NCI-H526 (cell line): ENCODE measurements around the gene RAB40C.
A peak's percentile ranks its signal among the peaks of the same experiment; 100 is the strongest.

Experiments
- DNase-seq, 2 experiments: peaks; one replicate each; lab custom pipeline; 2025; lab: John Stamatoyannopoulos, UW

Gene RAB40C

DNA sequence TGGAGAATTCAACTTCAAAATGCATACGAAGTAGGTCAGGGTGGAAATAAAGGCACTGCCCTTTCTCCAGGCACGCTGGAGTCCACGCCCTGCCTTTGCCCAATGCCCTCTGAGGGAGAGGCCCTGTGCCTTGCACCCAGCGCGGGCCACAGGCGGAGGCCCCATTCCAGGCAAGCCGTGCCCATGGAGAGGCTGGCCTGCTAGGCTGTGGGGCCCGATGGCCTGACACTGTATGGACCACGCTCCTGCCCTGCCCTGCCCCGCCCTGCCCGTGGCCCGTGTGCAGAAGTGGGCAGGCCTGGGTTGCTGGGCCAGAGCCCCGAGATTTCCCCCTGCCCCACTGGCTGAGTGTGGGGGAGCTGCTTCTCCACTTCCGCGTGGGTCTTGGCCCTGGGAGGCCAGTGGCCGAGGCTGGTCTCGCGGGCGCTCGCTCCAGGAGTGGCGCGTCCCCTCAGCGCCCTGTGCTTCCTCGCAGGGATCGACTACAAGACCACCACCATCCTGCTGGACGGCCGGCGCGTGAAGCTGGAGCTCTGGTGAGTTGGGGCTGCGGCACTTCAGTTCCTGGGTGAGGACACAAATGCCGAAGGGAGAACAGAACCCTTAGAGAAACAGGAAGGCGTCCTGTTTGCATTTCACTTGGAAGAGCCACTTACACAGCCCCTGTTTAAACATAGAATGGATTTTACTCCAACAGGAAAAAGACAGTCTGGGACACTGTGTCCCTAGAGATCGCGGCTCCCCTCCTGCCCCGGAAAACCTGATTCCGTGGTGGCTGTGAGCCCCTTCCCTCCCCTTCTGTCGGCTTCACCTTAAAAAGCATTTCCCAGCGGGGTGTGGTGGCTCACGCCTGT is 27.1 kb downstream of the RAB40C start:
- no peak for DNase-seq

DNA sequence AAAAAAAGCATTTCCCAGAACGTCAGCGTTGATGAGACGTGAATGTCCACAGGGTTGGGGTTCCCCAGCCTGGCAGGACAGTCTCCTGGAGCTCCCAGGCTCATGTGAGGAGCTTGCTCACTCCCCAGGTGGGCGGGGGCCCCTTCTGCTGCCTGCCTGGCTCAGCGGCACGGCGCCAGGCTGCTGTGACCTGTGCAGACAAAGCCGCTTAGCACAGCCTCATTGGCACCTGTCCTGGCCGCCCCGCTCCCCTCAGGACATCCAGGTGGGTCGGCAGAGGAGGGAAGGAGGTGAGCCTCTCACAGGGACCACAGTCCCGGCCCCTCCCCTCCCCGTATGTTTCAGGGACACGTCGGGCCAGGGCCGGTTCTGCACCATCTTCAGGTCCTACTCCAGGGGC is 28.0 kb downstream of the RAB40C start:
- DNase-seq = no peak

DNA sequence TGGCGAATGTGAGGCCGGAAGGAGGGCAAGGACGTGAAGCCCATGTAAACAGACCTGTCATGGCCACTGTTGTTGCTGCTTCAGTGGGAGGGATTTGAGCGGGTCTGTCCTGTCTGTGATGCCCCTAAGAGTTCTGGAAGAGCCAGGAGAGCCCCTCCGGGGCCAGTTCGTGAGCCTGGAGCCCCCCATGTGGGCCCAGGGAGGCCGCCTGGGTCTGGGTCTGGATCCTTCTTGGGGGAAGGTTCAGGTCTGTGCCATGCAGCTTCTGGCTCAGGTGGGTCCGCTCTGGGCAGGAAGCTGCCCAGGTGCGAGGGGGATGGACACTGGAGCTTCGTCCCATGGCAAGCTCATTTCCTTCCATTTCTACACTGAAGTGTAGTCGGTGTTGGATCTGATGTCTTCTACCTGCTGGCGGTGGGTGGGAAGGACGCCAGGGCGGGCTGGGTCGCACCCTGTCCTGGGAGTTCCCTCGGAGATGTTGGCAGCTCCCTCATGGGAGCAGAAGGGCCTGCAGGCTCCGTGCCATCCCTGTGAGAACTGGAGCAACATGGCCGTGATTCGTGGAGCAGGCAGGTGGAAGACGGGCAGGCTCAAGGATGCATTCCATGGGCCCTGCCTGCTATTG is 29.7 kb downstream of the RAB40C start:
- no peak for DNase-seq

DNA sequence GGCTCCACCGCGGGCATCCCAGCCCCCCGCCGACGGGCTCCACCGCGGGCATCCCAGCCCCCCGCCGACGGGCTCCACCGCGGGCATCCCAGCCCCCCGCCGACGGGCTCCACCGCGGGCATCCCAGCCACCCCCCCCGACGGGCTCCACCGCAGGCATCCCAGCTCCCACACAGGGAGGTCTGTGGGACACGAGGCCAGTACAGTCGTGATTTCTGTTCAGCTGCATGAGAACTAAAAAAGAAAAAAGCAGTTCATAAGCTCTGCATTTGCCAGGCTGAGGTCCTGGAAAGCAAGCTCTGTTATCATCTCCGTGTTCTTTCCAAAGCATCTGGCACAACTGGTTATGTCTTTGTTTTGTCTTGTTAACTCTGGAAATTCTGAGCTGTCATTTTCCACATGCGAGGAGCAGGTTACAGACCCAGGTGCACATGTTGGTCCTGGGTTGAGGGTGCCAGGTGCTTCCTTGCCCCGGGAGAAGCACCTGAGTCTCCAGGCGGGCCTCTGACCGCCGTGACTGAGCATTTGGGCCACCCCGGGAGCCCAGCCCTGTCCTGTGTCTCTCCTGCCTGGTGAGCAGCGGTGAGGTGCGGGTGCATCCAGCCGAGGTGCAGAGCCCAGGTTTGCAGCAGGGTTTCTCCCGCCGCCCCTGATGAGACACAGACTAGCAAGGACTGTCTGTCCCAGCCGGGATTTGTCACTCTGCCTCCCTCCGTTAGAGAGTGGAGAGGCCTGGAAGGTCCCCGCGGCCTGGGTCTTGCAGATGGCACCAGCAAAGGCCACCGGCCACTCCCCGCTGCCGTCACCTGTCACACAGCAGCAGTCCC is 31.0 kb downstream of the RAB40C start:
- DNase-seq = peak in 1 of 2 experiments; percentile 52

DNA sequence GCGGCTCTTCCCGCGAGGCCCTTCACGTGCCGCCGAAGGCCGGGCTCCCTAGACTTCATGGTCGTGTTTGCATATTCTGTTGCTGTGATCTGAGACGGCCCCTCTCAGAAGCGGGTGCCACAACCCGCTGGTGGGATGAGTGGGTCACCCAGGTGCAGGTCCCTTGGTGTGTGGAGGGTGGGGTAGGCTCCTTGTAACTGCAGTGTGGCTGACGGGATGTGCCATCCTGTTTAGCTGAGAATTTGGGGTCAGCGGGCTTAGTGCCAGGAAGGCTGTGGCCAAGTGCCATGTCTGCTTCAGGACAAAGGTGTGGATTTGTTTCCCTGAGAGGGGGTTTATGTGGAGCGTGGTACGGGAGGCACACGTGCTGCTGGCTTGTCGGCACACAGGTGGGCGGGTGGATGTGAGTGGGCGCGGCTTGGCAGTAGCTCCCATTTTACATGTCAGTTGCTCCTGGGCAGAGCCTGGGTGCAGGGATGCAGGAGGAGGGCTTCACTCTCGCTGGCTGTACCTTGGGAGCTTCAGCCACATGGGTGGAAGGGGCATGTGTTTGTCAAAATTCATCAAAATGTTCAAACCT is 31.8 kb downstream of the RAB40C start:
- peak; percentile 64 to 85 for DNase-seq

DNA sequence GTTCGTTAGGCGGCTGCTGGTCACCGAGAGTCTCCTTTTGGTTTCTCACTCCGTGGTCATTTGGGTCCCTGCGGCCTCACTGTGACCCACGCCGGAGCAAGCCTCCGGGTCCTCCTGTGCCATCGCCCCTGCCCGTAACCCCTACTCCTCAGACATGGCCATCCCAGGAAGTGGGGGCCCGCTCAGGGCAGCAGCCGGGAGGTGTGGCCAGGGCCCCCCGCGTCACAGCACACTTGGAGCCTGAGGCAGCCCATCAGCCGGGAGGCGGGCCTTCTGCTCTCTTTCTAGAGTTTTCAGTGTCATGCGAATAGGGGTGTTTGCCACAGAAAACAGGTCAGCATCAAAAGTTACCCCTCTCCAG is 33.0 kb downstream of the RAB40C start:
- no peak for DNase-seq

DNA sequence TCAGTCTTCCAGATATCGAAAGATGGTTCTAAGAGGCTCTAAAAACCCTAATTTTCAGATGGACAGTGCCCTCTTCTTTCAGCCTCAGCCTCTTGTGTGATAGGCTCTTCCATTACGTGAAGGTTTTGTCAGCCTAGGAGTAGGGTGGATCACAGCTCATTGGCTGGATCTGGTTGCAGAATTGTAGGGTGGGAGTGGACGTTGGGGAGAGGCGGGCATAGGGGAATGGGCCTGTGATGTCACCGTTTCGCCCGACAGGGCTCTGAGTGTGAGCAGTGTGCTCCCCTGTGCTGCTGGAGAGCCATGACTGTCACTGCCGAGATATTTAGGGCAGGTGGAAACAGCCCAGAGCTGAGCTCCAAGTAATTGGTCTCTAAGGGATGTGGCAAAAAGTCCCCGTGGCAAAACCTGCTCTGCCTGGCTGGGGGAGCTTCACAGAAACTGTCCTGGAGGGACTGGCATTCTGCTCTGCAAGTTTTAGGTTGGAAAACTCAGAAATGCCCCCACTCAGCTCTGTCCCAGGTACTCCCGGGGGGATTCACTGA is 34.7 kb downstream of the RAB40C start:
- DNase-seq = no peak

DNA sequence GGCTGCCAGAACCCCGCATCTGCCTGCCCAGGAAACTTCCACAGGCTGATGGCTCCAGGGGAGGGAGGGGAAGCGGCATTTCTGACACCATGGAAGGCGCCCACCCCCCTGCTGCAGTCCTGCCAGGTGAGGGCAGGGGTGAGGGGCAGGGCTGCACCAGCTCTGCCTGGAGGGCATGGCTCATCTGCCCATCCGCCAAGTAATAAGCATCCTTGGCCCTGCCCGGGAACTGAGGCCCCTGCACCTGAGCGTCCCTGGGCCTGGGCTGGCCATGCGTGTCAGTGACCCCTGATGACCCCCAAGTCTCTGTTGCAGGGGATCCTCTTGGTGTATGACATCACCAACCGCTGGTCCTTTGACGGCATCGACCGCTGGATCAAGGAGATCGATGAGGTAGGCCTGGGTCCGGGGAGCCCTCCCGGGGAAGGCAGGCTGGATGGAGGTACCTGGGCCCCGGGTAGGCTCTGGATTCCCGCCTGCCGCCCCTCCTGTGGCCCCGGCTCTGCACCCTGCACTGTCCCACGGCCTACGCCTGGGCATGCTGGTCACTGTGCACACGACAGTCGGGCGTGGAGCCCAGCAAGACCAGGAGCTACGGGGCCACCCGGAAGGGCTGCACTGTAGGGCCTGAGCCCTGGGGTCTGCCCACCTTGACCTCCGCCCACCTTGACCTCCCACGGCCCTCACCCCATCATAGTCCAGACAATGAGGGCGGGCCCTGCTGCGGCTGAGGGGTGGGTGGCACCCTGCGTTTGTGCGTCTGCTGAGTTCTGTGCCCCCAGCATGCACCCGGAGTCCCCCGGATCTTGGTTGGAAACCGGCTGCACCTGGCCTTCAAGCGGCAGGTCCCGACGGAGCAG is 35.5 kb downstream of the RAB40C start:
- DNase-seq = no peak

DNA sequence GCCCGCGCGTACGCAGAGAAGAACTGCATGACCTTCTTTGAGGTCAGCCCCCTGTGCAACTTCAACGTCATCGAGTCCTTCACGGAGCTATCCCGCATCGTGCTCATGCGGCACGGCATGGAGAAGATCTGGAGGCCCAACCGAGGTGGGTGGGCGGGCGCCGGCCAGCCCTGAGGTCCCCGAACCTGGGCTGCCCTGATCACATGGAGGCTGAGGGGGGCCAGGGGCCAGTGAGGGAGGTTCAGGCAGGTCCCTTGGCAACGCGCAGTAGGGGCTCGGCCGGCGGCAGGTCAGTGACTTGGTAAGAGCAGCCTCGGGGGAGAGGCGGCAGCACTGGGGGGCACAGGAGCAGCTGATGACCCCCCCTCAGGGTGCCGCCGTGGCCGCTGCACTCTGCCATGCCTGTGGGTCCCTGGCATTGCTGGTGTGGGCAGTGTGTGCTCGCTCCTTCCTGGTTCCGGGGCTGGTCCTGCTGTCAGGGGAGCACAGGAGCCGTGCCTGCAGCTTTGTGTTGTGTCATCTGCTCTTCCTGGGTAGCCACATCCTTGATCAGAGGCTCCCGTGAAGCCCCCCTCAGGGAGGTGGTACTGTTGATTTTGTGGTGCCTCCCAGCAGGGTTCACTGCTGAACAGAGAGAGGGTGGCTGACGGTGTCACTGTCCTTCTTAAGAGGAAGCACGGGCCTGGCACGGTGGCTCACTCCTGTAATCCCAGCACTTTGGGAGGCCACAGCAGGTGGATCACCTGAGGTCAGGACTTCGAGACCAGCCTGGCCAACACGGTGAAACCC is 36.3 kb downstream of the RAB40C start:
- no peak for DNase-seq

DNA sequence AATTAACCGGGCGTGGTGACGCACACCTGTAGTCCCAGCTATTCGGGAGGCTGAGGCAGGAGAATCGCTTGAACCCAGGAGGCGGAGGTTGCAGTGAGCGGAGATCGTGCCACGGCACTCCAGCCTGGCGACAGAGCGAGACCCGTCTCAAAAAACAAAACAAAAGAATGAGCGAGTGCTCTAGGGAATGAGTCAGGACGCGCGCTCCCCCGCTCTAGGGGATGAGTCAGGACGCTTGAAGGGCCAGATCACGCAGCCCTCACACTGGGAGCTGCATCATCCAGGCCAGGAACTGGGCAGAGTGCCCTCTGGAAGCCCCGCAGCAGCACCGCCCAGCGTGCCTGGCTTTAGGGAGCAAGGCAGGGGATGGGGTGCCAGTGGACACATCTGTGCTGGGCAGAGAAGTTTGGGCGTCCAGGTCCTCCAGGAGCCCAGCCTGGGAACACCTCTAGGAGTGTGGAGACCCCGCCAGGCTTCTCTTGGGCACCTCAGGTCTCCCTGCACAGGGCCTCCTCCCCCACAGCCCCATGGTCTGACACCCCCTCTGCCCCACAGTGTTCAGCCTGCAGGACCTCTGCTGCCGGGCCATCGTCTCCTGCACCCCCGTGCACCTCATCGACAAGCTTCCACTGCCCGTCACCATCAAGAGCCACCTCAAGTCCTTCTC is 37.1 kb downstream of the RAB40C start:
- no peak for DNase-seq

DNA sequence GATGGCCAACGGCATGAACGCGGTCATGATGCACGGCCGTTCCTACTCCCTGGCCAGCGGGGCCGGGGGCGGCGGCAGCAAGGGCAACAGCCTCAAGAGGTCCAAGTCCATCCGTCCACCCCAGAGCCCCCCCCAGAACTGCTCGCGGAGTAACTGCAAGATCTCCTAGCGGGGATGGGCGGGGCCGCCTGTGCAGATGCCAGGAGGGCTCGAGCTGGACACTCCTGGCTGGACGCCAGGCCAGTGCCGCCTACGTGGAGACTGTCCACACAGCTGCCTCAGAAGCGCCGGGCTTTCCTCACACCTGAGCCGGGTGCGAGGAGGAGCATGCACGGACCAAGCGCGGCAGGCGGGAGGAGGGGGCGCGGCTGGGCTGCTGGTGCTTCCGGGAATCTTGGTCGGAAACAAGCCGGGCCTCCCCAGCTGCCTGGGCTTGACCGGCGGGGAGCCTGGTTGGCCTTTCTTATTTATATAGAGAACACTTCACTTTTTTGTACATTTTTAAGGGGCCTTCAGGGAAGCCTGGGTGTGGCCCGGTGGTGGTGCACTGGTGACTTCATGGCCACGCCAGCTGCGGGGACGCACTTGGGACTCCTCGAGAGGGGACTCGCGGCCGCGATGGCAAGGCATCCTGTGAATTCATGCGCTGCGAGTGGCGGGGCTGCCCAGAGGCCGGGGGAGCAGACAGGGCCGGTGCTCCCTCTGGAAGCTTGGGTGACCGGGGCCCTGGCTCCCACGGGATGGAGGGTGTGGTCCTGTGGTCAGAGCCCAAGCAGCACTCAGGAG is 37.8 kb downstream of the RAB40C start:
- no peak for DNase-seq

DNA sequence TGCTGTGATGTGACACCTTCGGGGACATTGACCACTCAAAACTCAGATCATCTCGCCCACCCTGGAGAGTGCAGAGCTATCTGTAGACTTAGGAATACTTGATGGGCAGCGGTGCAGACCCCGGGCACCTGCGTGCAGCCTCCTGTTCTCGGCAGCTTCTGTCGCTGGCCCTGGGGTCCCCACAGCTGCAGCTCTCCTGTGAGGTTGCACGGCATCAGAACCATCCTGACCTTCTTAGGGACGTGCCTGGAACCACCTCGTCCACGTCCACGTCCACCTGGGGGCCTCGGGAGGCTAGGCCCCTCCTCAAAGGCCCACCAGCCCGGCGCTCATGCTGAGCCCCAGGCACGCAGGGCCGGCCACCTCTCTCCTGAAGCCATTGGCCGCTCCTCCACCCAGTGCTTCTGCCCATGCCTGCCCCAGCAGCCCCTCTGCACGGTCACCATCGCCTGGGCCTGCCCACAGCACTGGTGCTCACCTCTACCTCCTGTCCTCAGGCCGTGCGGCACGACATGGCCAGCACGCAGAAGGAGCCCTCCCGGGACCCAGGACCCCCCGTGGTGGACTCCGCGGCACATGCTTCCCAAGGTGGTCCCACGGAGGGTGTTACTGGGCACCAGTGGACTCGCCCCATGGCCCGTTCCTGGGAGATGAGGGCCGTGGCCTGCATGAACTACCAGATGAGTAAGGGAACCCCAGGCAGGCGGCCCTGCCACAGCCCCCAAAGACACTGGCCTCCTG is 38.6 kb downstream of the RAB40C start:
- no peak for DNase-seq

DNA sequence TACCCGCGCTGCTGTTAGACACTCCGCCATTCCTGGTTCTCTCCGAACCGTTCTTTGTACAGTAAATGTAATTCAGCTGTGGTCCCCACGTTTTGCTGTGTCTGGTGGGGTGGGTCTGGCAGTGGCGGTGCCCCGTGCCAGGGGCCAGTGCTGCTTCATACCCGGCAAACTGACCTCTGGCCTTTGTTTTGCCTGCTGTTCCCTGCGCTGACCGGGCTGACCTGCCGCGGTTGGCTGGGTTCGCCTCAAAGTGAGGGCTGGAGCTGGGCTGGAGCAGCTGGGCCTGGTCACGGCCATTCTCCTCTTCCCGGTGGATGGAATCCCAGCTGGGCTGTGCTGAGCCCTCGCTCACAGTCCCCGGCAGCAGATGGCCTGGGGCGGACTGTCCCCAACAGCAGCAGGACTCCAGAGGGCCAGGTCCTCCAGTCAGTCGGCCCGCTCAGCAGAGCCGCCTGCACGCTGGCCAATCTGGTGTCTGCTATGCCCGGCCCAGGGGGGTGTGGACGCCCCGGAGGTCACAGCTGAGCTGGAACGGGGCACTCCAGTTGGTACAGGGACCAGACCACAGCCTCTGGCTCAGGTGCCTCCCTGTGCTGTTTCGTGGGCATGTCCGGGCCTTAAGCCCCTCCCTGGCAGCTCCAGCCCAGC is 39.4 kb downstream of the RAB40C start:
- DNase-seq = no peak

DNA sequence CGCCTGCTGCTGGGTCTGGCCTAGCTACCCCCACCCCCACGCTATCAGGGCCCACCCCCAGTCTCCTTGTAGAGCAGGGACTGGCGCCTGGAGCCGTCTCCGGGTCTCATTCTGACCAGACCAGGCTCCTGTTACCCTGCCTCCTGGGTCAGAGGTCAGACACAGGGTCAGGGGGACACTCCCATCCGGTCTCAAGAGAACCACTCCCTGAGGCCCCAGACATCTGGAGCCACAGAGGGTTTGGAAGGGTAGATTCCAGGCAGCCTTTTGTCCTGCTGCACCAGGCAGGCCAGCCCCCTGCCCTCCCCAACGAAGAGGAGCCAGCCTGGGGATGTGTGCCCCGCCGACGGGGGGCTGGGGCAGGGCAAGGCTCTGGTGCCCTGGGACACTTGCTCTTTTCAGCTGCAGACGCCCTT is 40.0 kb downstream of the RAB40C start:
- no peak for DNase-seq

DNA sequence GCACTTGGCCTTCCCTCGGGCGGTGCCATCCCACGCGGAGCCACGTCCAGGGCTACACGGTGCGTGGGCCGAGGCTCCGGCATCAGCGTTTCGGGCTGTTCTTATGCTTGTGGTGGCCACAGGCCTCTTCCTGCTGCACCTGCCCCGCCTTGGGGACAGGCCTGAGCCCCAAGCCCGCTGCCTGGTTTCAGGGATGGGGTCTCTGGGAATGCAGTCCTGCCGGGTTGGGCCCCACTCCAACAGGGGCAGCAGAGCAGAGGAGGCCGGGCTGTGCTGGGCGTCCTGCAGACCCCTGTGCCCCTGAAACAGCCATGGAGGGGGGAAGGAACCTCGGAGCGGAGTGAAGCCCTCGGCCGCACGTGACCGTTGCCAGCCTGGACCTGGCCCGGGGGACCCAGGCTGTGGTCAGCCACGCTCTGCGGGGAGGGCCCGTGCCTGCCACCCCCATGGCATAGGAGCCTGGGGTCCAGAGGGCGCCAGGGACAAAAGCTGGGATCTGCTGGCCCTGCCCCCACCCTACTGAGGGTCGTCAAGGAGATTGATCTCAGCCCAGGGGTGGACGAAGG is 40.5 kb downstream of the RAB40C start:
- DNase-seq = no peak

DNA sequence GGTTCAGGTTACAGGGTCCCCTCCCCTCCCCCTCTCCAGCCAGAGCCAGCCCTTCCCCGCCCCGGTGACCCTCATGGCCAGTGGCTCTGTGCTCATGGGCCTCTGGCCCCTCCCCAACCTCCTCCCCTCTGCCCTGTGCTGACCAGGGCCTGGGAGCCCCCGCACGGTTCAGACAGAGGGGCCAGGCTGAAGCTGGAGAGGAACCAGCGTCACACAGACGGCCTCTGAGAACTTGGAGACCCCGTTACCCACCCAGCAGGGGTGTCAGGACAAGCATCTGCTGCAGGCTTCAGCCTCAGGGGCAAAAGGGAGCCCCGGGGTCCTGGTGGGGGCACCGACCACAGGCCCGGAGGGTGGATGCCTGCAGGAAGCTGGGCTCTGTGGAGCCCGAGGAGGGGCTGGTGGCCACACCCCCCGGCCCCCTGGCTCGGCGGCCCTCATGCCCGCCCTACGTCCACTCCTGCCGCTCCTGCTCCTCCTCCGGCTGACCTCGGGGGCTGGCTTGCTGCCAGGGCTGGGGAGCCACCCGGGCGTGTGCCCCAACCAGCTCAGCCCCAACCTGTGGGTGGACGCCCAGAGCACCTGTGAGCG is 41.0 kb downstream of the RAB40C start, which contains the start of gene WFIKKN1:
Gene WFIKKN1 (plus strand): TSS at position 171 of the 591 bp plus-strand sequence. CDS start 269 bp downstream, at position 440.
- peak in 1 of 2 experiments; percentile 22 for DNase-seq
